SU-DHL-6 (cell line): ENCODE measurements around the gene ADCY2.

Experiments
- CTCF ChIP-seq: fragments of 200-600 bp; sonication (generic); IDR thresholded peaks from one replicate; pipeline ENCODE4 v1.5.1; 2017; ENCODE audit warnings: antibody characterized with exemption, mild to moderate bottlenecking, low read length, moderate library complexity; ENCODE audit not compliant: insufficient read depth, poor library complexity, severe bottlenecking
- EZH2phosphoT487 ChIP-seq: fragments of 200-600 bp; sonication (generic), shearing (Covaris generic); conservative IDR thresholded peaks from 2 replicates; pipeline ENCODE4 v1.6.1; 2018; ENCODE audit warnings: mild to moderate bottlenecking, antibody characterized with exemption, low read length, moderate library complexity, mixed read lengths

- TF ChIP-seq CTCF: no peak
- TF ChIP-seq EZH2phosphoT487: no peak
Measured at GRCh38 chr5:7606840-7607465, 211.0 kb downstream of the ADCY2 start.
